Panc1 (cell line): ENCODE measurements around the gene USP32. TPM values are rescaled to one million over a fixed set of nuclear protein-coding genes. Genes with fewer than 3 reads are reported as not detected.

Experiments used
- ATAC-seq: fragments of 200-7000 bp; cut with Tn5 transposase; 2 replicates; pipeline ENCODE4 v1.9.1; 2020; ENCODE audit warnings: mild to moderate bottlenecking, moderate library complexity
- BruUV-seq: library from RNA; stranded (reverse); fragments of 400-500 nt; replicated peaks from 2 replicates; lab custom pipeline; 2021; lab: Mats Ljungman, UMichigan
- CTCF ChIA-PET: fragments of 300-600 bp; sonication (Branson Sonifier 250); formaldehyde crosslinking; loops from one replicate; lab custom pipeline; 2022; ENCODE audit warnings: antibody characterized with exemption; lab: Charles Lee
- POLR2A ChIA-PET: fragments of 300-600 bp; sonication (Branson Sonifier 250); formaldehyde crosslinking; loops from one replicate; lab custom pipeline; 2022; ENCODE audit warnings: antibody characterized with exemption; lab: Charles Lee
- DNase-seq: peaks from one replicate; pipeline ENCODE4 v3.0.0-alpha.2; 2010; ENCODE audit warnings: low read depth, low spot score
- H3K27ac ChIP-seq: 2 replicates; pipeline ENCODE4 v1.5.1; 2011; ENCODE audit warnings: mild to moderate bottlenecking, low read length, inconsistent platforms
- H3K27me3 ChIP-seq: fragments of 200-500 bp; sonication (Bioruptor generic); 2 replicates; pipeline ENCODE4 v1.6.0; 2014; ENCODE audit warnings: low read length, inconsistent platforms; ENCODE audit not compliant: control insufficient read depth, insufficient read depth
- H3K36me3 ChIP-seq: fragments of 200-500 bp; sonication (Bioruptor generic); 2 replicates; pipeline ENCODE4 v1.5.1; 2014; ENCODE audit warnings: inconsistent platforms, mild to moderate bottlenecking, low read length, moderate library complexity; ENCODE audit not compliant: control insufficient read depth, insufficient read depth
- H3K4me1 ChIP-seq: 2 replicates; pipeline ENCODE4 v1.5.1; 2011; ENCODE audit warnings: inconsistent platforms, mild to moderate bottlenecking, low read length, moderate library complexity; ENCODE audit not compliant: control insufficient read depth, insufficient read depth
- H3K4me3 ChIP-seq, 2 experiments: 2 replicates each; pipeline ENCODE4 v1.5.1; 2011 to 2012; ENCODE audit warnings: low read depth in 2 of 2, low read length in 2 of 2, mild to moderate bottlenecking in 2 of 2, inconsistent platforms in 1 of 2, moderate library complexity in 1 of 2
- H3K9me3 ChIP-seq: fragments of 200-500 bp; sonication (Bioruptor generic); 2 replicates; pipeline ENCODE4 v1.5.1; 2014; ENCODE audit warnings: low read depth, mild to moderate bottlenecking, inconsistent platforms, low read length, moderate library complexity; ENCODE audit not compliant: control insufficient read depth, insufficient read depth
- CTCF ChIP-seq: fragments of 450-650 bp; IDR thresholded peaks from 2 replicates; pipeline ENCODE4 v1.5.1; 2017; ENCODE audit warnings: mild to moderate bottlenecking
- POLR2AphosphoS5 ChIP-seq: IDR thresholded peaks from 2 replicates; pipeline ENCODE4 v1.6.1; 2012; ENCODE audit warnings: mild to moderate bottlenecking, low read depth, low read length, moderate library complexity
- SIN3A ChIP-seq: IDR thresholded peaks from 2 replicates; pipeline ENCODE4 v1.6.1; 2012; ENCODE audit warnings: low read depth, mild to moderate bottlenecking, low read length, moderate library complexity, borderline replicate concordance; ENCODE audit not compliant: insufficient read depth
- TCF7L2 ChIP-seq: IDR thresholded peaks from 2 replicates; pipeline ENCODE4 v1.6.1; 2011; ENCODE audit warnings: mild to moderate bottlenecking, low read depth, low read length, inconsistent platforms
- in situ Hi-C: cut with HindIII; loops from 2 replicates; pipeline ENCODE4 v1.10.0; 2016; ENCODE audit warnings: low sequenced_read_pairs, low pct_unique_long_range_greater_than_20kb
- intact Hi-C: fragments of 100-400 bp; cut with micrococcal nuclease; formaldehyde crosslinking; loops from one replicate; pipeline ENCODE4 v1.10.0; 2022; ENCODE audit not compliant: unreplicated experiment
- total RNA-seq: library from RNA; stranded (reverse); gene quantifications from one replicate; pipeline ENCODE4 v1.2.1, GENCODE V29; 2021; ENCODE audit not compliant: unreplicated experiment
- TF ChIP-seq, protein P1 (sequence below), 2 experiments: IDR thresholded peaks; 2 replicates each; pipeline ENCODE4 v1.6.1; 2011 to 2012; ENCODE audit warnings: low read depth in 2 of 2, control low read depth in 1 of 2, low read length in 1 of 2, mild to moderate bottlenecking in 1 of 2, moderate library complexity in 1 of 2; ENCODE audit not compliant: insufficient read depth in 1 of 2

Gene USP32
- total RNA-seq, 1 experiment from 2014 or later: 45.5 TPM

GRCh38 chr17:60358606-60359225 is 33.2 kb downstream of the USP32 start:
- DNase-seq: no peak
- H3K4me3 ChIP-seq: no peak overlapping the region
- H3K4me1 ChIP-seq: peaks cover 12% of the 10 kb centered on the region; the same call in 1 of the 2 replicates
- POLR2A ChIA-PET: interaction anchor here (0.7 kb wide), 1 partner anchor 14 kb away, joined by 3 read pairs; no protein-coding TSS in a partner anchor
- in situ Hi-C loops (no loop called here), intact Hi-C loops (no loop called here)
- H3K36me3 ChIP-seq: no peaks in the 10 kb centered on the region; the same call in 1 of the 2 replicates
- no TSS peak for BruUV-seq
- H3K9me3 ChIP-seq: no peaks in the 10 kb centered on the region
- no peaks in the 10 kb centered on the region for H3K27me3 ChIP-seq
- CTCF ChIA-PET: no interaction called here
- TF ChIP-seq POLR2AphosphoS5: no peak
- no peak for TF ChIP-seq SIN3A
- TF ChIP-seq CTCF: no peak
- TF ChIP-seq, protein P1, sequence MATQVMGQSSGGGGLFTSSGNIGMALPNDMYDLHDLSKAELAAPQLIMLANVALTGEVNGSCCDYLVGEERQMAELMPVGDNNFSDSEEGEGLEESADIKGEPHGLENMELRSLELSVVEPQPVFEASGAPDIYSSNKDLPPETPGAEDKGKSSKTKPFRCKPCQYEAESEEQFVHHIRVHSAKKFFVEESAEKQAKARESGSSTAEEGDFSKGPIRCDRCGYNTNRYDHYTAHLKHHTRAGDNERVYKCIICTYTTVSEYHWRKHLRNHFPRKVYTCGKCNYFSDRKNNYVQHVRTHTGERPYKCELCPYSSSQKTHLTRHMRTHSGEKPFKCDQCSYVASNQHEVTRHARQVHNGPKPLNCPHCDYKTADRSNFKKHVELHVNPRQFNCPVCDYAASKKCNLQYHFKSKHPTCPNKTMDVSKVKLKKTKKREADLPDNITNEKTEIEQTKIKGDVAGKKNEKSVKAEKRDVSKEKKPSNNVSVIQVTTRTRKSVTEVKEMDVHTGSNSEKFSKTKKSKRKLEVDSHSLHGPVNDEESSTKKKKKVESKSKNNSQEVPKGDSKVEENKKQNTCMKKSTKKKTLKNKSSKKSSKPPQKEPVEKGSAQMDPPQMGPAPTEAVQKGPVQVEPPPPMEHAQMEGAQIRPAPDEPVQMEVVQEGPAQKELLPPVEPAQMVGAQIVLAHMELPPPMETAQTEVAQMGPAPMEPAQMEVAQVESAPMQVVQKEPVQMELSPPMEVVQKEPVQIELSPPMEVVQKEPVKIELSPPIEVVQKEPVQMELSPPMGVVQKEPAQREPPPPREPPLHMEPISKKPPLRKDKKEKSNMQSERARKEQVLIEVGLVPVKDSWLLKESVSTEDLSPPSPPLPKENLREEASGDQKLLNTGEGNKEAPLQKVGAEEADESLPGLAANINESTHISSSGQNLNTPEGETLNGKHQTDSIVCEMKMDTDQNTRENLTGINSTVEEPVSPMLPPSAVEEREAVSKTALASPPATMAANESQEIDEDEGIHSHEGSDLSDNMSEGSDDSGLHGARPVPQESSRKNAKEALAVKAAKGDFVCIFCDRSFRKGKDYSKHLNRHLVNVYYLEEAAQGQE (IDR thresholded peaks at IDR 0.05; ENCODE audit: insufficient read depth in 1 of 2, low read depth in 2 of 2, low read length in 1 of 2): no peak
- TF ChIP-seq TCF7L2: no peak
- H3K27ac ChIP-seq: no peak overlapping the region
- no peak for ATAC-seq

DNA sequence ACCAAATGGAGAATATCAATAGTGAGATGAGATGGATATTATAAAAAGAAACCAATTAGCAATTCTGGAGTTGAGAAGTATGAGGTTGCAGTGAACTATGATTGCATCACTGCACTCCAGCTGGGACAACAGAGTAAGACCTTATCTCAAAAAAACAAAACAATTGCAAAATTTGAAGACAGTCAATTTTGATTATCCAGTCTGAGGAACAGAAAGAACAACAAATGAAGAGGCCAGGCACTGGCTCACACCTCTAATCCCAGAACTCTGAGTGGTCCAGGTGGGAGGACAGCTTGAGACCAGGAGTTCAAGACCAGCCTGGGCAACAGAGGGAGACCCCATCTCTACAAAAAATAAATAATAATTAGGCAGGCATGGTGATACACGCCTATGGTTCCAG is 35.0 kb downstream of the USP32 start:
- H3K9me3 ChIP-seq: no peaks in the 10 kb centered on the region
- TF ChIP-seq POLR2AphosphoS5 (no peak), SIN3A (no peak)
- ATAC-seq: no peak
- no peak for DNase-seq
- CTCF ChIA-PET: no interaction called here
- intact Hi-C loops (no loop called here), in situ Hi-C loops (no loop called here)
- H3K36me3 ChIP-seq: no peaks in the 10 kb centered on the region; the same call in 1 of the 2 replicates
- no TSS peak for BruUV-seq
- H3K4me3 ChIP-seq: no peak overlapping the region
- H3K4me1 ChIP-seq: peaks cover 12% of the 10 kb centered on the region; the same call in 1 of the 2 replicates
- H3K27ac ChIP-seq: no peak overlapping the region
- POLR2A ChIA-PET: no interaction called here
- H3K27me3 ChIP-seq: no peaks in the 10 kb centered on the region
